H1 (cell line): ENCODE data around the gene ZFPL1. TPM values are rescaled to one million over a fixed set of nuclear protein-coding genes. Genes with fewer than 3 reads are reported as not detected.

Source experiments
- CTCF ChIA-PET: fragments of 300-600 bp; sonication (Branson Sonifier 250); formaldehyde crosslinking; loops from one replicate; lab custom pipeline; 2021; ENCODE audit not compliant: partially characterized antibody; lab: Charles Lee
- POLR2A ChIA-PET: fragments of 300-600 bp; sonication (Branson Sonifier 250); formaldehyde crosslinking; loops from one replicate; lab custom pipeline; 2021; ENCODE audit warnings: inconsistent platforms; ENCODE audit not compliant: partially characterized antibody; lab: Charles Lee
- DNase-seq, 2 experiments: peaks; one replicate each; pipeline versions ENCODE4 v3.0.0 to v3.0.0-alpha.2; 2010 to 2022; ENCODE audit warnings: low spot score in 2 of 2, low read depth in 1 of 2, mixed read lengths in 1 of 2
- FAIRE-seq: peaks from 2 replicates; lab custom pipeline; 2011; peaks lifted over from hg19 to GRCh38; lab: Jason Lieb, UNC
- H2AFZ ChIP-seq: 2 replicates; pipeline ENCODE4 v1.8.1; 2012; ENCODE audit warnings: low read length, inconsistent platforms
- H2AK5ac ChIP-seq: 2 replicates; pipeline ENCODE4 v1.6.1; 2013; ENCODE audit warnings: low read depth, low read length
- H2BK120ac ChIP-seq: replicated peaks from 2 replicates; pipeline ENCODE3; 2013; ENCODE audit warnings: low read depth, low read length, inconsistent platforms
- H2BK12ac ChIP-seq: 2 replicates; pipeline ENCODE4 v1.6.1; 2013; ENCODE audit warnings: low read depth, low read length
- H2BK15ac ChIP-seq: 2 replicates; pipeline ENCODE4 v1.6.1; 2013; ENCODE audit warnings: low read length
- H2BK20ac ChIP-seq: 2 replicates; pipeline ENCODE4 v1.6.1; 2013; ENCODE audit warnings: low read length
- H2BK5ac ChIP-seq: 2 replicates; pipeline ENCODE4 v1.6.1; 2013; ENCODE audit warnings: low read depth, low read length
- H3K14ac ChIP-seq: 2 replicates; pipeline ENCODE4 v1.6.1; 2013; ENCODE audit warnings: inconsistent platforms; ENCODE audit not compliant: insufficient read length
- H3K18ac ChIP-seq: 2 replicates; pipeline ENCODE4 v1.6.1; 2013; ENCODE audit warnings: low read length; ENCODE audit errors: extremely low read depth
- H3K23ac ChIP-seq: 2 replicates; pipeline ENCODE4 v1.6.1; 2013; ENCODE audit warnings: inconsistent platforms; ENCODE audit not compliant: insufficient read length
- H3K23me2 ChIP-seq: 2 replicates; pipeline ENCODE4 v1.6.1; 2013; ENCODE audit warnings: low read depth, low read length
- H3K27ac ChIP-seq: 2 replicates; pipeline ENCODE4 v1.6.1; 2011; ENCODE audit warnings: low read depth, low read length, inconsistent platforms
- H3K27me3 ChIP-seq, 4 experiments: replicated peaks in 1 of 4; 1 replicate in 1 of 4; 2 replicates in 3 of 4; pipeline versions ENCODE4 v1.6.1 to v1.8.1; 2011 to 2013; ENCODE audit warnings: low read length in 3 of 4, mild to moderate bottlenecking in 3 of 4, inconsistent platforms in 2 of 4, mixed read lengths in 2 of 4, moderate library complexity in 1 of 4; ENCODE audit not compliant: control insufficient read depth in 3 of 4, insufficient read depth in 3 of 4; ENCODE audit errors: extremely low read depth in 1 of 4
- H3K36me3 ChIP-seq, 4 experiments: 2 replicates each; pipeline versions ENCODE4 v1.6.1 to v1.8.1; 2011 to 2013; ENCODE audit warnings: mild to moderate bottlenecking in 4 of 4, low read length in 3 of 4, moderate library complexity in 2 of 4, control low read depth in 1 of 4, inconsistent platforms in 1 of 4; ENCODE audit not compliant: insufficient read depth in 4 of 4, control insufficient read depth in 2 of 4
- H3K4ac ChIP-seq: replicated peaks from 2 replicates; pipeline ENCODE3; 2013; ENCODE audit warnings: low read length, low read depth, mixed read lengths, inconsistent platforms; ENCODE audit not compliant: insufficient read length
- H3K4me1 ChIP-seq, 4 experiments: replicated peaks in 1 of 4; 1 replicate in 1 of 4; 2 replicates in 3 of 4; pipeline versions ENCODE4 v1.6.1 to v1.8.1; 2011 to 2013; ENCODE audit warnings: low read length in 3 of 4, inconsistent platforms in 2 of 4, mixed read lengths in 1 of 4; ENCODE audit not compliant: insufficient read depth in 4 of 4, control insufficient read depth in 3 of 4
- H3K4me2 ChIP-seq, 2 experiments: 2 replicates each; pipeline versions ENCODE4 v1.6.1 to v1.8.1; 2011 to 2013; ENCODE audit warnings: low read depth in 2 of 2, low read length in 2 of 2, control low read depth in 1 of 2, inconsistent platforms in 1 of 2, mild to moderate bottlenecking in 1 of 2; ENCODE audit not compliant: insufficient read depth in 1 of 2
- H3K4me3 ChIP-seq, 4 experiments: fragments of 200-600, 300-600 bp in 1 of 4; sonication (generic), shearing (Covaris generic), sonication (Bioruptor Twin) in 1 of 4; 2 replicates each; pipeline versions ENCODE4 v1.5.1 to v1.8.1; 2011 to 2016; ENCODE audit warnings: low read length in 4 of 4, low read depth in 3 of 4, control low read depth in 2 of 4, inconsistent platforms in 2 of 4, mild to moderate bottlenecking in 2 of 4, mixed read lengths in 1 of 4, moderate library complexity in 1 of 4; ENCODE audit not compliant: insufficient read depth in 2 of 4; ENCODE audit errors: extremely low read depth in 1 of 4
- H3K56ac ChIP-seq: replicated peaks from 2 replicates; pipeline ENCODE3; 2013; ENCODE audit warnings: low read depth, mild to moderate bottlenecking, mixed read lengths, low read length, inconsistent platforms; ENCODE audit not compliant: insufficient read length
- H3K79me1 ChIP-seq: 2 replicates; pipeline ENCODE4 v1.6.1; 2013; ENCODE audit warnings: low read depth, low read length, control low read depth
- H3K79me2 ChIP-seq, 2 experiments: 2 replicates each; pipeline versions ENCODE4 v1.6.1 to v1.8.1; 2012 to 2013; ENCODE audit warnings: low read length in 2 of 2, mild to moderate bottlenecking in 2 of 2, inconsistent platforms in 1 of 2; ENCODE audit not compliant: insufficient read depth in 2 of 2, control insufficient read depth in 1 of 2
- H3K9ac ChIP-seq, 4 experiments: replicated peaks in 1 of 4; 1 replicate in 1 of 4; 2 replicates in 3 of 4; pipeline versions ENCODE4 v1.6.1 to v1.8.1; 2011 to 2013; ENCODE audit warnings: low read depth in 3 of 4, low read length in 3 of 4, control low read depth in 2 of 4, mild to moderate bottlenecking in 2 of 4, moderate library complexity in 2 of 4, inconsistent platforms in 1 of 4; ENCODE audit errors: extremely low read depth in 1 of 4
- H3K9me3 ChIP-seq, 2 experiments: 2 replicates each; pipeline versions ENCODE4 v1.6.1 to v1.8.1; 2012 to 2013; ENCODE audit warnings: mild to moderate bottlenecking in 2 of 2, moderate library complexity in 2 of 2, control low read depth in 1 of 2, inconsistent platforms in 1 of 2, low read depth in 1 of 2, low read length in 1 of 2, mixed read lengths in 1 of 2; ENCODE audit not compliant: insufficient read depth in 2 of 2
- H4K20me1 ChIP-seq, 2 experiments: replicated peaks in 1 of 2; 2 replicates each; pipeline versions ENCODE3 to v1.8.1; 2011 to 2013; ENCODE audit warnings: inconsistent platforms in 2 of 2, low read length in 2 of 2, mild to moderate bottlenecking in 1 of 2; ENCODE audit not compliant: insufficient read depth in 2 of 2, control insufficient read depth in 1 of 2
- H4K5ac ChIP-seq: 2 replicates; pipeline ENCODE4 v1.6.1; 2013; ENCODE audit warnings: low read length, low read depth, mixed read lengths, inconsistent platforms; ENCODE audit not compliant: insufficient read length
- H4K8ac ChIP-seq: 2 replicates; pipeline ENCODE4 v1.8.0; 2013; ENCODE audit warnings: mild to moderate bottlenecking, moderate library complexity, low read length, inconsistent platforms; ENCODE audit not compliant: insufficient read depth; ENCODE audit errors: extremely low read depth
- H4K91ac ChIP-seq: replicated peaks from 2 replicates; pipeline ENCODE3; 2013; ENCODE audit warnings: low read length, mixed read lengths, inconsistent platforms; ENCODE audit not compliant: insufficient read length
- CTCF ChIP-seq, 3 experiments: IDR thresholded peaks; 1 replicate in 2 of 3; 2 replicates in 1 of 3; pipeline versions ENCODE4 v1.5.1 to v1.6.1; 2011; ENCODE audit warnings: low read length in 3 of 3, mild to moderate bottlenecking in 3 of 3, inconsistent platforms in 2 of 3, low read depth in 1 of 3, moderate library complexity in 1 of 3; ENCODE audit not compliant: insufficient read depth in 1 of 3; ENCODE audit errors: control extremely low read depth in 1 of 3
- KDM4A ChIP-seq: IDR thresholded peaks from one replicate; pipeline ENCODE4 v1.7.1; 2012; ENCODE audit warnings: low read depth, mild to moderate bottlenecking, moderate library complexity, low read length, inconsistent platforms; ENCODE audit not compliant: severe bottlenecking
- POLR2A ChIP-seq, 2 experiments: IDR thresholded peaks; 1 replicate in 1 of 2; 2 replicates in 1 of 2; pipeline ENCODE4 v1.6.1; 2011; ENCODE audit warnings: low read depth in 2 of 2, low read length in 2 of 2, mild to moderate bottlenecking in 2 of 2; ENCODE audit errors: control extremely low read depth in 1 of 2
- POLR2AphosphoS5 ChIP-seq: IDR thresholded peaks from 2 replicates; pipeline ENCODE4 v1.6.1; 2011; ENCODE audit warnings: low read depth, low read length
- SIN3A ChIP-seq, 2 experiments: IDR thresholded peaks in 1 of 2; conservative IDR thresholded peaks in 1 of 2; 2 replicates each; pipeline ENCODE4 v1.6.1; 2011 to 2012; ENCODE audit warnings: low read length in 2 of 2, improper control_type of control experiment in 1 of 2, low read depth in 1 of 2, mild to moderate bottlenecking in 1 of 2
- SIRT6 ChIP-seq: IDR thresholded peaks from one replicate; pipeline ENCODE4 v1.7.1; 2012; ENCODE audit warnings: low read length, inconsistent platforms
- TBP ChIP-seq: IDR thresholded peaks from 2 replicates; pipeline ENCODE4 v1.6.1; 2011; ENCODE audit warnings: low read depth, low read length, improper control_type of control experiment
- TCF12 ChIP-seq: IDR thresholded peaks from 2 replicates; pipeline ENCODE4 v1.6.1; 2011; ENCODE audit warnings: low read depth, mild to moderate bottlenecking, low read length
- YY1 ChIP-seq: IDR thresholded peaks from 2 replicates; pipeline ENCODE4 v1.6.1; 2011; ENCODE audit warnings: low read depth, mild to moderate bottlenecking, low read length
- WGBS, 2 experiments: shearing (Covaris generic) in 1 of 2; methylation state at CpG; one replicate each; pipeline versions ENCODE4 v1.1.6 to v1.1.7; 2013 to 2015; ENCODE audit warnings: low lambda C conversion rate in 2 of 2, mixed read lengths in 2 of 2, inconsistent platforms in 1 of 2, low coverage in 1 of 2, missing lambda C conversion rate in 1 of 2; ENCODE audit not compliant: insufficient replicate concordance in 2 of 2, insufficient coverage in 1 of 2, insufficient read length in 1 of 2; ENCODE audit errors: extremely low coverage in 1 of 2, missing lambda C conversion rate in 1 of 2; 5-methylcytosine and 5-hydroxymethylcytosine counted together
- polyA plus RNA-seq, 7 experiments: library from polyadenylated mRNA; depleted of rRNA in 3 of 7; stranded (reverse) in 5 of 7; unstranded in 2 of 7; fragments of >200 nt in 5 of 7; fragments of 200-250 nt in 2 of 7; gene quantifications; 1 replicate in 5 of 7; 2 replicates in 1 of 7; 4 replicates in 1 of 7; pipeline versions ENCODE4 v1.2.1 to v1.2.3, GENCODE V29; 2011 to 2013; ENCODE audit warnings: missing spikeins in 2 of 7, mixed read lengths in 2 of 7
- total RNA-seq: library from RNA; stranded (reverse); fragmentation: NEBNext Ultra II Directional; extraction: Animal tissue kit (Norgen Biotek cat#: 25700); gene quantifications from 2 replicates; pipeline ENCODE4 v1.2.1, GENCODE V29; 2021

ZFPL1 gene
- total and polyA plus RNA-seq, 2 of the 8 experiments (the other 6 are each of a cell fraction or from before 2014, with no cell fraction given), result 21.5 to 76.8 TPM

GRCh38 chr11:65078786-65079342 lies 5.2 kb upstream of the ZFPL1 start:
- Histone ChIP-seq H2BK12ac (no peak overlapping the region), H3K9ac (no peak overlapping the region), H3K4me2 (no peak overlapping the region), H4K5ac (no peak overlapping the region), H3K14ac (no peak overlapping the region), H3K27me3 (no peaks in the 10 kb centered on the region), H2BK5ac (no peak overlapping the region), H3K23ac (no peak overlapping the region), H2BK120ac (no peak overlapping the region), H3K4me3 (no peak overlapping the region), H2BK20ac (no peak overlapping the region), H3K36me3 (peaks cover 20 to 41% (median 36%) of the 10 kb centered on the region in 4 experiments), H2AFZ (no peak overlapping the region), H3K4ac (no peak overlapping the region), H3K9me3 (no peaks in the 10 kb centered on the region), H4K91ac (no peak overlapping the region), H3K27ac (no peak overlapping the region), H2BK15ac (no peak overlapping the region), H3K18ac (no peak overlapping the region), H3K56ac (no peak overlapping the region), H3K4me1 (peaks cover 0 to 6% (median 3%) of the 10 kb centered on the region in 4 experiments; a peak in 4 of 7 replicates), H4K20me1 (peaks cover 10 to 11% of the 10 kb centered on the region in 2 experiments), H3K79me1 (peaks cover 12% of the 10 kb centered on the region; the same call in 1 of the 2 replicates), H3K79me2 (peaks cover 10 to 44% of the 10 kb centered on the region in 2 experiments), H4K8ac (no peak overlapping the region), H2AK5ac (no peak overlapping the region), H3K23me2 (peaks cover 4% of the 10 kb centered on the region; the same call in 1 of the 2 replicates)
- ChIA-PET CTCF (interaction anchor here (0.6 to 4.7 kb wide), 25 partner anchors 10 to 481 kb away, joined by 3 to 28 read pairs (median 4); partner anchors contain the start of genes NAALADL1 and PYGM), POLR2A (interaction anchor here (0.6 to 21.6 kb wide), 13 partner anchors 10 to 80 kb away, joined by 3 to 230 read pairs (median 3); partner anchors contain the start of genes ARL2, FAU, MRPL49 and VPS51)
- WGBS, 2 experiments, result 93% methylated on average over 9 of the region's 9 CpGs; no CpG with 5 or more reads in 1 of the 2 experiments
- FAIRE-seq (no peak), DNase-seq (no peak)
- TF ChIP-seq SIRT6, result no peak
- 0 out of 3 replicates have a peak, but pooled peaks of 1 of the 2 experiments have one; percentile 3 for TF ChIP-seq POLR2A (IDR thresholded peaks at IDR 0.05; ENCODE audit: control extremely low read depth in 1 of 2, low read depth in 2 of 2, low read length in 2 of 2)
- no peak for TF ChIP-seq KDM4A
- no peak for TF ChIP-seq CTCF (IDR thresholded peaks at IDR 0.05; ENCODE audit: control extremely low read depth in 1 of 3, insufficient read depth in 1 of 3, low read depth in 1 of 3, low read length in 3 of 3)
- TF ChIP-seq SIN3A (conservative IDR thresholded peaks at IDR 0.05 in 1 of 2, IDR thresholded peaks at IDR 0.05 in 1 of 2; ENCODE audit: low read depth in 1 of 2, low read length in 2 of 2), result no peak
- peak; percentile 7; the same call in 1 of the 2 replicates for TF ChIP-seq POLR2AphosphoS5
- TF ChIP-seq TBP, result no peak
- TF ChIP-seq YY1, result peak; percentile 83; the same call in 1 of the 2 replicates
- no peak for TF ChIP-seq TCF12
